ENCODE measurements around the gene FAM209B.

- no peak for TF ChIP-seq POLR2A (IDR thresholded peaks at IDR 0.05)
- TF ChIP-seq CTCF (IDR thresholded peaks at IDR 0.05 in 4 of 5, conservative IDR thresholded peaks at IDR 0.05 in 1 of 5) = no peak
These were observed 49.5 kb downstream of the FAM209B start for GRCh38 chr20:56582542-56582941.

Measured in gastrocnemius medialis (tissue), 4 donors.